ENCODE measurements around the gene RAVER1. TPM values are rescaled to one million over a fixed set of nuclear protein-coding genes. Genes with fewer than 3 reads are reported as not detected.

The RAVER1 gene
- total and polyA plus RNA-seq, 10 of the 15 experiments (the other 5 are each of a cell fraction or from before 2014, with no cell fraction given), result 0.03 to 87.0 (median 12.1) TPM

GRCh38 chr19:10290876-10291553 lies 42.3 kb downstream of the RAVER1 start:
- intact Hi-C loops (cut with micrococcal nuclease; ENCODE audit: unreplicated experiment), result no loop called here
- H2AFZ ChIP-seq (ENCODE audit: control insufficient read depth, low read depth, low read length), result peak overlapping the region; percentile 61
- CTCF ChIA-PET, result interaction anchor here (1.0 to 1.8 kb wide), 5 partner anchors 20 to 98 kb away, joined by 3 to 7 read pairs (median 4); partner anchors contain the start of genes ICAM1 and RAVER1

More at GRCh38 chr19:10290876-10291553, 42.3 kb downstream of the RAVER1 start:
- ChIA-PET RAD21 (ENCODE audit: unreplicated experiment) (interaction anchor here (0.6 to 1.6 kb wide), 5 partner anchors 11 to 90 kb away, joined by 3 to 22 read pairs (median 5); partner anchors contain the start of genes ICAM1, RAVER1 and TYK2), POLR2A (interaction anchor here (0.6 to 2.2 kb wide), 9 partner anchors 11 to 263 kb away, joined by 3 to 11 read pairs (median 4); partner anchors contain the start of genes ICAM1, RAVER1 and TYK2), SMC1A (ENCODE audit: uncharacterized antibody, unreplicated experiment) (interaction anchor here (0.8 to 1.8 kb wide), 6 partner anchors 14 to 145 kb away, joined by 3 to 14 read pairs (median 4); partner anchors contain the start of genes ICAM1 and TYK2)
- whole genome bisulfite sequencing (ENCODE audit: insufficient coverage, insufficient replicate concordance, low lambda C conversion rate, missing lambda C conversion rate), result 2% methylated on average over 44 of the region's 57 CpGs
- H3K9me3 ChIP-seq (replicated peaks; ENCODE audit: control insufficient read depth, insufficient read depth, low read length), result no peaks in the 10 kb centered on the region; the same call in 2 of the 3 replicates
- H3K9ac ChIP-seq (ENCODE audit: control insufficient read depth, insufficient read depth, low read length), result peak overlapping the region; percentile 7; the same call in 1 of the 2 replicates
- peak overlapping the region; percentile 77 for H3K4me3 ChIP-seq
- TF ChIP-seq MXI1 (IDR thresholded peaks at IDR 0.05; ENCODE audit: low read depth, low read length) (0 out of 2 replicates have a peak, but pooled peaks have one; percentile 13), CEBPB (IDR thresholded peaks at IDR 0.05; ENCODE audit: borderline replicate concordance in 1 of 2, low read depth in 2 of 2, low read length in 2 of 2) (no peak), POLR2A (IDR thresholded peaks at IDR 0.05; ENCODE audit: low read depth, low read length) (peak; percentile 49; the same call in 1 of the 2 replicates), DPF2 (IDR thresholded peaks at IDR 0.05) (0 out of 2 replicates have a peak, but pooled peaks have one; percentile 26), HCFC1 (IDR thresholded peaks at IDR 0.05; ENCODE audit: low read length) (no peak), BACH1 (IDR thresholded peaks at IDR 0.05; ENCODE audit: borderline replicate concordance) (peak; percentile 72; the same call in 1 of the 2 replicates), GATAD2B (conservative IDR thresholded peaks at IDR 0.05; ENCODE audit: low read depth) (peak; percentile 68; the same call in 1 of the 2 replicates), NKRF (conservative IDR thresholded peaks at IDR 0.05) (0 out of 2 replicates have a peak, but pooled peaks have one; percentile 26), RB1 (IDR thresholded peaks at IDR 0.05; ENCODE audit: borderline replicate concordance) (0 out of 2 replicates have a peak, but pooled peaks have one; percentile 46), KDM1A (IDR thresholded peaks at IDR 0.05; ENCODE audit: borderline replicate concordance) (no peak)
- H4K20me1 ChIP-seq (ENCODE audit: control insufficient read depth, insufficient read depth), result peaks cover 1% of the 10 kb centered on the region; the same call in 1 of the 2 replicates
- in situ Hi-C loops (cut with MboI), result no loop called here
- no peaks in the 10 kb centered on the region for H3K79me2 ChIP-seq (ENCODE audit: control insufficient read depth, insufficient read depth, low read length)
- peak overlapping the region; percentile 98 for H3K4me2 ChIP-seq (ENCODE audit: control insufficient read depth, insufficient read depth)
- no TSS peak for BruUV-seq (replicated peaks)
- no peak overlapping the region for H3K27ac ChIP-seq (ENCODE audit: control insufficient read depth, insufficient read depth)
- H3K36me3 ChIP-seq (ENCODE audit: control insufficient read depth in 2 of 2, insufficient read depth in 2 of 2, low read length in 1 of 2), result peaks cover 1 to 2% of the 10 kb centered on the region in 2 experiments; a peak in 2 of 4 replicates
- FAIRE-seq (no peak), ATAC-seq (peak; percentile 8; the same call in 2 of the 3 replicates), DNase-seq (ENCODE audit: low read depth, low spot score) (no peak)
- H3K4me1 ChIP-seq (ENCODE audit: control insufficient read depth, insufficient read depth, low read length), result peaks cover 60% of the 10 kb centered on the region
- peaks cover 3 to 16% of the 10 kb centered on the region in 2 experiments for H3K27me3 ChIP-seq (replicated peaks in 1 of 2; ENCODE audit: control insufficient read depth in 2 of 2, insufficient read depth in 2 of 2, low read length in 1 of 2)

Measured in GM12878 (cell line).